WTC11 (cell line): ENCODE data around the gene OBSL1.

Source experiments
- ATF1 ChIP-seq: sonication (generic); formaldehyde crosslinking; IDR thresholded peaks from 2 replicates; pipeline ENCODE4 v1.8.1; 2023; ENCODE audit warnings: mild to moderate bottlenecking, moderate library complexity, missing genetic modification reagents
- ETV6 ChIP-seq: sonication (generic); formaldehyde crosslinking; IDR thresholded peaks from 2 replicates; pipeline ENCODE4 v1.8.1; 2022; ENCODE audit warnings: mild to moderate bottlenecking, missing genetic modification reagents
- NFYB ChIP-seq: sonication (generic); formaldehyde crosslinking; conservative IDR thresholded peaks from 2 replicates; pipeline ENCODE4 v1.8.0; 2022; ENCODE audit warnings: low read depth, missing genetic modification reagents
- TEAD1 ChIP-seq: sonication (generic); formaldehyde crosslinking; IDR thresholded peaks from 2 replicates; pipeline ENCODE4 v1.8.0; 2022; ENCODE audit warnings: mild to moderate bottlenecking, missing genetic modification reagents
- TP53 ChIP-seq: sonication (generic); formaldehyde crosslinking; IDR thresholded peaks from 2 replicates; pipeline ENCODE4 v1.8.1; 2023; ENCODE audit warnings: mild to moderate bottlenecking, missing genetic modification reagents
- TF ChIP-seq, protein P1 (sequence below): fragments of 200-600 bp; IDR thresholded peaks from 2 replicates; pipeline ENCODE4 v1.8.0; 2022; ENCODE audit warnings: antibody characterized with exemption
- TF ChIP-seq, protein P2 (sequence below): sonication (generic); formaldehyde crosslinking; IDR thresholded peaks from 2 replicates; pipeline ENCODE4 v1.8.0; 2022; ENCODE audit warnings: mild to moderate bottlenecking, missing genetic modification reagents
- TF ChIP-seq, protein P3 (sequence below): sonication (generic); formaldehyde crosslinking; IDR thresholded peaks from 2 replicates; pipeline ENCODE4 v1.8.0; 2022; ENCODE audit warnings: mild to moderate bottlenecking, missing genetic modification reagents

DNA sequence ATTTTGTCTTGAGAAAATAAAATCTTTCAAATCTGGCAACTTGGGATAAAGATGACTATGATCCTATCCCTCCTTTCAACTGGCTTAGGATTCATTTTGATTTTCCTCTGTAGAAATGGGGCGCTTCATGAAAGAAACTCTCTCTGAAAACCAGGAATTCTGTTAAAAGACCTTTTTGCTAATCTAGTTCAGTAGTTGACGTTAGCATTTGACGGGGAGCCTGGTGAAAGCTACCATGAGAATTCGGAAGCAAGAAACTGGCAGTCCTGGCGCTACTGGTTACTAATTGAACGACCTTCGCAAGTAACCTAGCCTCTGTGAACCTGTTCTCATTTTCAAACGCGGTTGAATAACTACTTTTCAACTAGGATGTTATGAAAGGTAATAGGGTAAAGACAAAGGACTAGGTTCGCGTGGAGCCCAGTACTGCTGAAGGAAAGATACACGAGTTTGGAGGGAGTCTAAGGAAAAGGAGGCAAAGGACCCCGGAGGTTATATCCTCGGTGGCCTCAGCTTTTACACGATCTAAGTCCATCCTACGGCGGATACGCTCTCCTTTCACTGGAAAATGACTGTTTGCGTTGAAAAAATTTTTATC, 25.7 kb upstream of the OBSL1 start:
- TF ChIP-seq ETV6 (CRISPR knock-in tag) = no peak
- no peak for TF ChIP-seq TEAD1
- no peak for TF ChIP-seq ATF1 (CRISPR knock-in tag)
- TF ChIP-seq, protein P1, sequence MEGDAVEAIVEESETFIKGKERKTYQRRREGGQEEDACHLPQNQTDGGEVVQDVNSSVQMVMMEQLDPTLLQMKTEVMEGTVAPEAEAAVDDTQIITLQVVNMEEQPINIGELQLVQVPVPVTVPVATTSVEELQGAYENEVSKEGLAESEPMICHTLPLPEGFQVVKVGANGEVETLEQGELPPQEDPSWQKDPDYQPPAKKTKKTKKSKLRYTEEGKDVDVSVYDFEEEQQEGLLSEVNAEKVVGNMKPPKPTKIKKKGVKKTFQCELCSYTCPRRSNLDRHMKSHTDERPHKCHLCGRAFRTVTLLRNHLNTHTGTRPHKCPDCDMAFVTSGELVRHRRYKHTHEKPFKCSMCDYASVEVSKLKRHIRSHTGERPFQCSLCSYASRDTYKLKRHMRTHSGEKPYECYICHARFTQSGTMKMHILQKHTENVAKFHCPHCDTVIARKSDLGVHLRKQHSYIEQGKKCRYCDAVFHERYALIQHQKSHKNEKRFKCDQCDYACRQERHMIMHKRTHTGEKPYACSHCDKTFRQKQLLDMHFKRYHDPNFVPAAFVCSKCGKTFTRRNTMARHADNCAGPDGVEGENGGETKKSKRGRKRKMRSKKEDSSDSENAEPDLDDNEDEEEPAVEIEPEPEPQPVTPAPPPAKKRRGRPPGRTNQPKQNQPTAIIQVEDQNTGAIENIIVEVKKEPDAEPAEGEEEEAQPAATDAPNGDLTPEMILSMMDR = no peak
- TF ChIP-seq NFYB (CRISPR knock-in tag) = no peak
- TF ChIP-seq, protein P2, sequence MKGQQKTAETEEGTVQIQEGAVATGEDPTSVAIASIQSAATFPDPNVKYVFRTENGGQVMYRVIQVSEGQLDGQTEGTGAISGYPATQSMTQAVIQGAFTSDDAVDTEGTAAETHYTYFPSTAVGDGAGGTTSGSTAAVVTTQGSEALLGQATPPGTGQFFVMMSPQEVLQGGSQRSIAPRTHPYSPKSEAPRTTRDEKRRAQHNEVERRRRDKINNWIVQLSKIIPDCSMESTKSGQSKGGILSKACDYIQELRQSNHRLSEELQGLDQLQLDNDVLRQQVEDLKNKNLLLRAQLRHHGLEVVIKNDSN (CRISPR knock-in tag) = no peak
- no peak for TF ChIP-seq TP53 (CRISPR knock-in tag)
- TF ChIP-seq, protein P3, sequence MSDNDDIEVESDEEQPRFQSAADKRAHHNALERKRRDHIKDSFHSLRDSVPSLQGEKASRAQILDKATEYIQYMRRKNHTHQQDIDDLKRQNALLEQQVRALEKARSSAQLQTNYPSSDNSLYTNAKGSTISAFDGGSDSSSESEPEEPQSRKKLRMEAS (CRISPR knock-in tag) = no peak
